ENCODE measurements around the gene CAMTA1.

The CAMTA1 gene

DNA sequence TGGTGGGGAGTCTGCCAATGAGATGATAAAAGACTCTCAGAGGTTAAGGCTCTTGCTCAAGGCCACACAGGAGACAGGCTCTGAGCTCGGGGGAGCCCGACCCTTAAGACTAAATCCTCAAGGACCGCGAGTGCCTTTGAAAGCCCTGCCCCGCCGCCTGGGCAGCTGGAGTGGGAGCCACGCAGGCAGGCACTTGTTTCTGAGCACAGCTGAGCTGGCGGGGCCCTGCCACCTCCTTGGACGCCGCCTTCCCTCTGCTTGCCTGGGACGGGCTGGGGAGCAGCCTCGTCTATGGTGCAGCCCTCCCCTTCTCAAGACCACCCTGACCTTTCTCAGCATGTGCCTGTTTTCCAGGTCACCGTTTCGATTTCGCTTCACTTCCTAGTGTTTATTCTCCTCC is 169.3 kb downstream of the CAMTA1 start:
- no peak for DNase-seq (ENCODE audit: low read depth in 2 of 3, low spot score in 1 of 3)

DNA sequence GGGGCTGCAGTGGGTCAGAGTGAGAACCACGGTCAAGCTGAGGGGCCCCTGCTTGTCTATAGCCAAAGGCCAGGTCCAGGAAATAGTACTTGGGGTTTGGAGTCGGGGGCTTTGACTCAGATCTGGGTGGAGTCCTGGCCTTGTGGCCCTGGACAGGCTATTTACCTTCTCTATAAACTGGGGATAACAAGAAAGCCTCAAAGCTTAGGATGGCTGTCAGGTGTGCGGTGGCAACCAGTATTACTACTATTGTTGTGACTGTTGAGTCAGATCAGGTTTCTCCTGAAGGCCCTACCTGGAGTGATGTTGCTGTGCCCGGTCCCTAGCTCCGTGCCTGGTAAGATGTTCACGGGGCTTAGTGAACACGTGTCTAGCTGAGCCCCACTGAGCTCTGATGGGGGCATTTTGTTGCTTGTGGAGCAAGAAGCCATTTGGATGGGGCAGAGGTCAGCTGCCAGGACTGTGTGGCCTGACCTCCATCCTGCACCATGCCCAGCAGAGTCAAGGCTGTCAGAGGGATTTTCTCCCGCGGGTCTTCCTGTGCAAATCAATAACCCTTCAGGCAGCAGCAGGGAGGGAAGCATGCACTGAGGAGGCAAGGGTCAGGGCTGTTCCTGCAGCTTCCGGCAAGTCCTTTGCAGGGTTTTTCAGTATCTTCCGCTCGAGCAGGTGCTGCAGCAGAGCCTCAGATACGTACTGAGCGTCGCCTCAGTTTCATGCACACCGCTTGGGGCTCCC is 170.3 kb downstream of the CAMTA1 start:
- DNase-seq (ENCODE audit: low read depth in 2 of 3, low spot score in 1 of 3): no peak

DNA sequence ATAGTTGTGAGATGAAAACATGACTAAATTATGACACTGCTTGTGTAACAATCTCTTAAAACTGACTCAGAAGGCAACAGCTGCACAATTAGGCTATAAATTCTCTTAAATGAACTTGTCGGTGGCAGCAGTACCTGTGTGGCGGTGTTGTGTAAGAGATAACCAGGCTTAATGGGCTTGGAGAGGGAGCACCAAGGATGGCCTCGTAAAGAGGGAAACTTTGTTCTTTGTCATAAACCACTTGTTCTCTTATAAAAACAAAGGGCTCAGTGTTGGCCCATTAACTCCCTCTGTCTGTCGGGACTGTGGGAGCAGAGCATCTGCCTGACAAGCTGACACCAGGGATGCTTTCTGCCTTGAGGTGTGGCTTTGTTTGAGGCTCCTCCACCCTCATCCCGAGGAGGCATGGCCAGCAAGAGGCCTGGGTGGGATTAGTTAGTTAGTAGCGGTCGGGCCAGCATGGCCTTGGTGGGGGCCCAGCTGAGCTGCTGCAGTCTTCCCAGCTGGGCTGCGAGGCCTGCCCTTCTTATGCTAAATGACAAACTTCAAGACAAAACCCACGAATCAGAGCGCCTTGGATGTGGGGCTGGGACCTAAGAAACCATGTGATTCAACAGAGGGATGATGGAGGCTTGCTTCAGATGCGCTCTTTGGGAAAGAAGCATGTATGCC is 171.4 kb downstream of the CAMTA1 start:
- no peak for DNase-seq (ENCODE audit: low read depth in 2 of 3, low spot score in 1 of 3)

DNA sequence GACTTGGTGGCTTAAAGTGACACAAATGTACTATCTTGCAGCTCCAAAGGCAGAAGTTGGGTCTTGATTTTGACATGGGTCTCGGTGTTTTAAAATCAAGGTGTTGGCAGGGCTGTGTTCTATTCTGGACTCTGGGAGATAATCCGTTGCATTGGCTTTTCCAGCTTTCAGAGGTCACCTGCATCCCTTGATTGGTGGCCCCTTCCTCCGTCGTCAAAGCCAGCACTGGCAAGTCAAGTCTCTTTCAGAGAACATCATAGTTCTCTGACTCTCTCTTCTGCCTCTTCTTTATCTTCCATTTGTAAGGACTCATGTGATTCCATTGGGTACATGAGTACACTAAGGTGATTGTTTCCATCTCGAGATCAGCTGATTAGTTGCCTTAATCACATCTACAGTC is 172.1 kb downstream of the CAMTA1 start:
- no peak for DNase-seq (ENCODE audit: low read depth in 2 of 3, low spot score in 1 of 3)

DNA sequence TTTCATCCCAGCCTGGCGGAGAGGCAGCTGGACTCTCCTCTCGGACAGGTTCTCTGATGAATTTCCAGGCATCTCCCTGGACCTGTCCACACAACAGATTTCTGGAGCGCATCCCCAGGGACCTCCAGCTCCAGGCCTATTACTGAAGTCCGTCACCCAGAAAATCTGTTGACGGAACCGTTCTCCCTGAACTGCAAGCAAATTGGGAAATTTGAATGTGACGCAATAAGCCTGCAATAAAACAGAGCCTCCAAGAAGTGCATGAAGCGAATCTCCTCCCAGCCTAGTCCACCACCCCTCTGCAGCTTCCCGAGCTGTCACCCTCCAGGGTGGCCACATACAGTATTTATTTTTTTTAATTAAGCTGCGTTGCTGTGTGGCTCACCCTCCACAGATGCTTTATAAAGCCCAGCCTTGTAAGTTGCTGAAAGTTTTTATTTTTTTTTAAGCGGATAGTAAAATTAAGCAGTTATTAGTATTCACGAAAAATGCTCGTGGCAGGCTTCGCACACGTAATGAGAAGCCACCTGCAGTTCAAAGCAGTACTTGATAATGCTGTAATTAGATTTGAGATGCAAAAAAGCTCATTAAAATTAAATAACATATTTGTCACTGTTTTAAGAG is 173.3 kb downstream of the CAMTA1 start:
- DNase-seq (ENCODE audit: low read depth in 2 of 3, low spot score in 1 of 3): no peak

DNA sequence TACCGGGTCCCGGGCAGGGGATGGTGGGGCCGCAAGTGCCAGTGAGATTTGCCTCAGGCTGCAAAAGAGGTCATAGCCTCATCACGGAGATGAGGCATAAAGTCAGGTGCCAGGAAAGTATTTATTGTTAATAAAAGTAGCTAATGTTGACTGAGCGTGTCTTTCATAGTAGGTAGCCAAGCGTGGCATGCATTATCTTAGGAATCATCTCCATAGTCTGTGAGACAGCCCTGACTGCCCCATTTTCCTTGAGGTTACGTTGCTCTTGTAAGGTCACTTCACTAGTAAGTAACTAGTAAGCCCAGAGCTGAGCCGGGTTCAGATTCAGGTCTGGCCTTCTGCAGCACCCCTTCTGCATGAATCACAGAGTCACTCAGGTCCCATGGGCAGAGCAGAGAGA is 174.2 kb downstream of the CAMTA1 start:
- DNase-seq (ENCODE audit: low read depth in 2 of 3, low spot score in 1 of 3): no peak

DNA sequence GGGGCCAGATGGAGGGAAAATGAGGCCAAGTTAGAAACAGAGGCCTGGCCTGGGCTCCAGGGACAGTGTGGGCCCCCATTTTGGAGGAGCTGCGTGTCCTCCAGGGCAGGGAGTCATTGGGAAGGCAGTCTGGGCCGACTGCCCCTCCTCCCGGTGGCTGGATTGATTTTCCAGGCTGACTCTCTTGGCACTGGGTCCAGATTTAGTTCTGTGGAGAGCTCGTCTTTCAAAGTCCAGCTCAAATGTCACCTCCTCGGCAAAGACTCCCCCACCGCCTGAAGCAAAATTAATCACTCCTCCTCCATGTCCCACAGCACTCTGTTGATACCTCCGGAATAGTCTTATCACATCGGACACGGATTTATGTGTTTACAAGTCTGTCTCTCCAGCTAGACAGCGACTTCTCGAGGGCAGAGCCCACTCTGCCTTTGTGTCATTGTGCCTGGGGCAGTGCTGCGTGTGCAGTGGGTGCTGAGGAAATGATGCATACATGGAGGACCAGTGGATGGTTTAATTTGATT is 175.1 kb downstream of the CAMTA1 start:
- no peak for DNase-seq (ENCODE audit: low read depth in 2 of 3, low spot score in 1 of 3)

DNA sequence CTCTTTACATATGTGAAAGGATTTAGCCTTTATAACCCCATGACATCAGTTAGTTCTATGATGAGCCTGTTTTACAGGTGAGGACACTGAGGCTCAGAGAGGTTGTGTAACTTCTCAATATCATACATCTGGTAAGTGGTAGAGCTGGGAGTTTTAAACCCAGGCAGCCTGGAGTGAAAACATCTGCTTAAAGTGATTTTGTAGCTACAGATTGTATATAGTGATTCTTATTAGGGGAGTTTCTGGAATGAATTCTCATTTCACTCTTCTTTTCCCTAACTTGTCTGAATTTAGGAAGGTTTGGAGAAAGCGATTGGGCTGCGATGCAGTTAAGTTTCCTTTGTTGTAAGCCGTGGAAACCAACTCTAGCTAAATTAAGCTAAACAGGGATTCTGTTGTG is 175.6 kb downstream of the CAMTA1 start:
- no peak for DNase-seq (ENCODE audit: low read depth in 2 of 3, low spot score in 1 of 3)

DNA sequence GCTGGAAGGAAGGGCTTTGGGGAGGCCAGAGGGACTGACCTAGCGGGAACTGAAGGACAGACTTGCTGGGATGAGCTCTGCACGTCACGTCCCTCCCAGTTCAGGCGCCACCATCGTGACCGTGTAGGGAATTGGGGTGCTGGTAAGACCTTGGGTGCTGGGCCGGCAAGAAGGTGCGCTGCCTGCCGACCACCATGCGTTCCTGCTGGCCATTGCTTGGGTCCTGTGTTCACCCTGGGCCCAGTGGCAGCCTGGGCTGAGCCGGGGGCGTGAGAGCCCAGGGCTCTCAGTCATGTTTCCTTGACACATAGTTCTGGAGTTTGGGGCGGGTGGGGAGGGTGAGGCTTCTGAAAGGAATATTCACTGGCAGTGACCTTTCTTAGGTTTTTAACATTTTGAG is 176.0 kb downstream of the CAMTA1 start:
- DNase-seq (ENCODE audit: low read depth in 2 of 3, low spot score in 1 of 3): no peak

DNA sequence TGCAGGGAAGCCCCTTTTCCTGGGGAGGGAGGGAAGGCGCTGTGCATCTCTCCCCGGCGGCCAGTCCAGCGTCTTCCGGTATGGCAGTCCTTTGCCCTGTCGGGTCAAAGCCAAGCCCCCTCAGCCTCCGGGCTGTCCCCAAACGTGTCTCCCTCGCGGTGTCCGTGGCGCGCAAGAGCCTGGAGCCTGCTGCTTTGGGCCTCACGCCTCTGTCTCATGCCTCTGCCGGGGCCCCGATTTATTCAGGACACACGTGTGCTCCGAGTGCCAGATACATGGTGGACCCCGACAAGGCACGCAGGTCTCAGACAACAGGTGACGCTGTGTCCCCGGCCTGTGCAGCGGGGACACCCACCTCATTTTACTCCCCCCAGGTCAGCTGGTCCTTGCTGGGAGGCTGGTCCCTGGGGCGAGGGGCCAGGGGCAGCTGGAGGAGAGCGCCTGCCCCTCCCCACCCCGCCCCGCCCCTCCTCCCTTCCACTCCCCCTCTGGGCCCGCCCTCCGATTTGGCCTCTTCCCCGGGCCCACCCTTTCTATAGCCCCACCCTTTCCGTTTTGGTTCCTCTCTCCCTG is 176.7 kb downstream of the CAMTA1 start:
- no peak for DNase-seq (ENCODE audit: low read depth in 2 of 3, low spot score in 1 of 3)

DNA sequence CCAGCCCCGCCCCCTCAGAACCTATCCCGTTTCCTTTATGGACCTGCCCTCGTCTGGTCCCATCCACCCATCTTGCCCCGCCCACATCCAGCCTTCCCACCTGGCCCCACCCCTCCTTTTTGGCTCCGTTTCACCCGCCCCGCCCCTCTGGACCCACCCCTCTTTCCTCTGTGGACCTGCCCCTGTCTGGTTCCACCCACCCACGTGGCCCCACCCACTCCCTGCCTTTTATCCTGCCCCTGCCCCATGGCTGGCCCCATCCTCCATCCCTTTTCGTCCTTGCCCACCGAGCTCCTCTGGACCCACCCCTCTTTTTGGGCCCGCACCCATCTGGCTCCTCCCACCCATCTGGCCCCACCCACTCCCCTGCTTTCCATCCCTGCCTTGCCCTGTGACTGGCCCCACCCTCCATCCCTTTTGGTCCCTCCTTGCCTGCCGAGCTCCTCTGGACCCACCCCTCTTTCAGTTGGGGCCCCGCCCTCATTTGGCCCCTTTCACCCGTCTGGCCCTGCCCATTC is 177.3 kb downstream of the CAMTA1 start:
- DNase-seq (ENCODE audit: low read depth in 2 of 3, low spot score in 1 of 3): peak; percentile 45 to 75 (median 65)

DNA sequence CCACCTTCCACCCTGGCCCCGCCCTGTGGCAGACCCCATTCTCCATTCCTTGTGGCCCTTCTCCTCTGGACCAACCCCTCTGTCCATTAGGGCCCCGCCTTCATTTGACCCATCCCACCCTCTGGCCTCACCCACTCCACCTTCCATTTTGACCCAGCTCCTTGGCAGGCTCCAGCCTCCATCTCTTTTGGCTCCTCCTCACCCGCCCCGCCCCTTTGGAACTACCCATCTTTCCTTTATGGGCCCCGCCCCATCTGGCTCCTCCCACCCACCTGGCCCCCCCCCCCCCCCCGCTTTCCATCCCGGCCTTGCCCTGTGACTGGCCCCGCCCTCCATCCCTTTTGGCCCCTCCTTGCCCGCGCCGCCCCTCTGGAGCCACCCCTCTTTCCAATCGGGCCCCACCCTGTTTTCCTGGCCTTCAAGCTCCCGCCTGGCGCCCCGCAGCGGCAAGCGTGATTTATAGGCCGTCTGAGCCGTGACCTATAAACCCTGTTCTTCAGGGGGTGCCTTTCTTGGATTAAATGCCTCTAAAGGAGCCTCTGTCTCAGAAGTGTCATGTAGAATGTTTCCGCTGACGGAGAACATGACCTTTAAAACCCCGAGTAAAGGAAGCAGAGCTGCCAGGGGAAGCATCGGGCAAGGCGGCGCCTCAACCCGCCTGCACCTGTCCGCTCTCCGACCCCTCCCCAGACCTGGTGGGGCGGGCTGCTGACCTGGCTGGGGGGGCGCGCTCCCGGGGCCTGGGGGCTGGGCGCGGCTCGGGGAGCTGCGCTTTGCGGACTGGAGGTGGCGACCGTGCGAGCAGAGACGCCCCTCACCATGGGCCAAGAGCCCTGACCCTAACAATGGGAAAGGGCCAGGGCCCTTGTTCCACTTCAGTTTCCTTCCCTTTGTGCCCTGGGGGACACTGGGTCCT is 178.0 kb downstream of the CAMTA1 start:
- DNase-seq (ENCODE audit: low read depth in 2 of 3, low spot score in 1 of 3): peak; percentile 58 to 79 (median 62)

DNA sequence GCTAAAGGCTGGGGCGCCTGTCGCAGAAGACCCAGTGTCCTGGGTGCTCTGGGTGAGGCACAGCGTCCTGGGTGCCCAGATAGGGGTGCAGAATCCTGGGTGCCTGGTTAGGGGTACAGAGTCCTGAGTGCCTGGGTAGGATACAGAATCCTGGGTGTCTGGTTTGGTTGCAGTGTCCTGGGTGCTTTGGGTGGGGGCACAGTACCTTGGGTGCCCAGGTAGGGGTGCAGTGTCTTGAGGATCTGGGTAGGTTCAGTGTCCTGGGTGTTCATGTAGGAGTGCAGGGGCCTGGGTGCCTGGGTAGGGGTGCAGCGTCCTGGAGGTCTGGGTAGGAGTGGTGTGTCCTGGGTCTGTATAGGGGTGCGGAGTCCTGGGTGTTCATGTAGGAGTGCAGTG is 178.7 kb downstream of the CAMTA1 start:
- no peak for DNase-seq (ENCODE audit: low read depth in 2 of 3, low spot score in 1 of 3)

DNA sequence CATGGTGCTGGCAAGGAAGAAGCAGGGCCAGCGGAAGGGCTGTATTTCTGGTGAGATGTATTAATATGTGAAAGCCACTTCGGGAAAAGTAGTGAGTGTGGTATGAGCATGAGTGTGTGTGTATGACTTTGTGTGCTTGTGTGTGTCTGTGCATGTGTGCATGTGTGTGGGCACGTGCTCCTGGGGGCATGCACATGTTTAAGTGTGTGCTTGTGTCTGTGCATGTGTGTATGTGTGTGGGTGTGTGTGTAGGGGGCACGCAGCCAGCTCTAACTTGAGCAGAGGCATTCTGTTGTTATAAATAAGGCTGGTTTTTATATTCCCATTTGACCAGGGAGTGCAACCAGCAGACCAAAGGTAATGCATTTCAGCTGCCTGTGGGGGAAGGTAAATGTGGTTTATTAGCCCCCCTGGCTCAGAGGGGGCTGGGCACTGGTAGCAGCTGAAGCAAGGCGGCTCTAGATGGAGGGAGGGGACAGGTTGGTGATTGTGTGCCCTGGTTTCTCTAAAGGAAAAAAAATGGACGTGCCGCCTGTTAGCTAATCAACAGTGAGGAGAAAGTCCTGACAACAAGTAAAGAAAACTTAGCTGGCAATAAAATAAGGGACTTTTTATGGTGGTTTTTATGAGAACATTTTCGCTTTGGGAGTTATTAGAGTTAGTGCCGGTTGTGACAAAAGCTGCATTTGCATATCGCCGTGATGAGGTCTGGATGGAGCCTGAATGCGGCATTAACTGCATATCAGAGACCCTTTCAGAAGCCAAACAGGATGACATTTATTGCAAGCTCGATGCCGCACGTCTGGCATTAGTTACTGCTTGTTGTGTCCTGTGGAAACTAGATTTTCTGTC is 180.1 kb downstream of the CAMTA1 start:
- no peak for DNase-seq (ENCODE audit: low read depth in 2 of 3, low spot score in 1 of 3)

DNA sequence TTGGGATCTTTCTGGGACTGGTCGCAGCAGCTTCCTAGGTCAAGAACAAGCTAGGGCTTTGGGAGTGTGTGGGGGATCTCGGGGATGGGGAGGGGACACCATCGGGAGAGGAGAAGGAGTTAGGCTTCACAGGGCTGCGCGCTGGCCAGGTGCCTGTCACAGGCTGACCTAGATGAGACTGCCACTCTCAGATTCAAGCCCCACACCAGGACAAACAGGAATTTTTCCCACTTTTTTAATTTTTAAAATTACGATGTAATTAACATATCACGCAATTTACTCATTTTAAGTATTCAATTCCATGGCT is 180.6 kb downstream of the CAMTA1 start:
- no peak for DNase-seq (ENCODE audit: low read depth in 2 of 3, low spot score in 1 of 3)

DNA sequence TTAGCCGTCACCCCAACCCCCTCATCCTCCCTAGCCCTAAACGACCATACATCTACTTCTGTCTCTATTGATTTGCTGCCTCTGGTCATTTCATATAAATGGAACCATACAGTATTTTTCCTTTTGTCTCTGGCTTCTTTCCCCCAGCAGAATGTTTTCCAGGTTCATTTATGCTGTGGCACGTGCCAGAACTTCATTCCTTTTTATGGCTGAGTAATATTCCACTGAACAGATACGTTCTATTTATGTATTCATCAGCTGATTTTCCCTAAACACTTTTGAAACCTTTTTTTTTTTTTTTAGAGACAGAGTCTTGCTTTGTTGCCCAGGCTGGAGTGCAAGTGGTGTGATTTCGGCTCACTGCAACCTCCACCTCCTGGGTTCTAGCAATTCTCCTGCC is 181.1 kb downstream of the CAMTA1 start:
- DNase-seq (ENCODE audit: low read depth in 2 of 3, low spot score in 1 of 3): no peak

DNA sequence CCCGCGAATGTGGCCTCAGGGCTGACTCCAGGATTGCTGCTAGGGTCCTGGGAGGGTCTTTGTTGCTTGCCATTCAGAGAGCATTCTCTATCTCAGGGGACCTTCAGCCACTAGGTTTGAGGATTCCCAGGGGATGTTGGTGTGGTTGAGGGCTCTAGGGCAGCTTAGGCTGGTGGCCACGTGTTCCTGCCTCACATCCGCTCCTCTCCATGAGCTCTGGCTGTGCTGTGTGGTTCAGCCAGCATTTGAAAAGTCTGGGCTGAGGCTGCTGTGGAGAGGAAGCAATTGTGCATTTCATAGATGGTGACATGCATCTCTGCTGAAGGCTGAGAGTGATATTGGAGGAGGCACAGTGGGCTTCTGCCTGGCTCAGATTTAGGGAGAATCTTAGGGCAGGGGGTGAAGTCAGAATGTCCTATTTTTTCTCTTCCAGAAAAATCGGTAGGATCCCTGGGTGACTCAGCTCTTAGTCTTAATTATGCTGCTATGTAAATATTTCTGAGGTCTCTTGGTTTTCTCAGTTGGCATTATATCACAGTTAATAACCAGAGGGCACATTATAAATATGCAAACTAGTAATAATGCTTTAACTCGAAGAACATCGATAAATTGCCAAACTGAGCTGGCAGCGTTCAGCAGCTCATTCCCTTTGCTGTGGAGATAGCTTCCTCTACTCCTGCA is 182.3 kb downstream of the CAMTA1 start:
- no peak for DNase-seq (ENCODE audit: low read depth in 2 of 3, low spot score in 1 of 3)

DNA sequence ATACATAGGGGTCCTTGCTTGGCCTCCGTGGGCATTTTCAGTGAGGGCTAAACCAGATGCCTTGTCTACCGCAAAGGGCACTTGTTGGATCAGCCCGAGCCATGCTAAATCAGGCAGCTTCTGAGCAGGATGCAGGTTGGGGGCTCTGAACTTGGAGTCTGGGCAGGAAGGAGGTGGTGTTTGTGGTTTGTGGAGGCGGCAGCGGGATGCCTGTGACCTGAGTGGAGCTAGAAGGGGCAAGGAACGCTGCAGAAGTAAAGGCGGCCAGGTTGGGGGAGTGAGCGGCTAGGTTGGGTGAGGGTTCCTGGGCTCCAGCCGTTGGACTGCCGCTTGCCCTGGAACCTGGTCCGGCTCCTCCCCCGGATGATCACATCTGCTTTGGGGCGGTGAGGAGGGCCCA is 183.9 kb downstream of the CAMTA1 start:
- DNase-seq (ENCODE audit: low read depth in 2 of 3, low spot score in 1 of 3): no peak

DNA sequence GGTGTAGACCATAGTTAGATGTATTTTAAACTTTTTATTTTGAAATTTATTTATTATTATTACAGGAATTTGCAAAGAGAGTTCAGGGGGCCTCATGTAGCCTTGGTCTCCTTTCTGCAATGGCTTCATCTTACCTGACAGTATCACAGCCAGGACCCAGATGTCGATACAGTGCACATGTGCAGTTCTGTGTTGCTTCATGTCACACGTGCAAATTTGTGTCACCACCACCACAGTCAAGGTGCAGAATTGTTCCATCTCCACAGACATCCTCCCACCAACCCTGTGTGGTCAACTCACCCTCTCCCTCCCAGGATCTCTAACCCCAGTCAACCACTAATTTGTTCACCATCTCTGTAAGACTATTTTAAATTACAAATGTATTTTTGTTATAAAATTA is 184.5 kb downstream of the CAMTA1 start:
- DNase-seq (ENCODE audit: low read depth in 2 of 3, low spot score in 1 of 3): no peak

Data from stimulated activated CD4-positive, alpha-beta T cell treated with anti-CD3 and anti-CD28 coated beads, Interleukin-12 subunit alpha, Interleukin-12 subunit beta, amount 100 ng/mL, for 48 hours (primary cell).